GM12892 (cell line): ENCODE results near the gene USP3.

ENCODE experiments used
- DNase-seq: peaks from one replicate; pipeline ENCODE4 v3.0.0; 2011; ENCODE audit not compliant: insufficient read length
- FAIRE-seq: peaks from 2 replicates; lab custom pipeline; 2011; peaks lifted over from hg19 to GRCh38; lab: Jason Lieb, UNC
- POLR2A ChIP-seq: IDR thresholded peaks from 2 replicates; pipeline ENCODE4 v1.6.1; 2011; ENCODE audit warnings: low read depth, low read length, control low read depth
- POLR2AphosphoS5 ChIP-seq: IDR thresholded peaks from 2 replicates; pipeline ENCODE4 v1.6.1; 2011; ENCODE audit warnings: low read depth, low read length, control low read depth
- TAF1 ChIP-seq: IDR thresholded peaks from 2 replicates; pipeline ENCODE4 v1.6.1; 2011; ENCODE audit warnings: low read depth, mild to moderate bottlenecking, control low read depth, low read length, borderline replicate concordance

The USP3 gene

GRCh38 chr15:63466378-63467192 is 37.8 kb upstream of the USP3 start:
- FAIRE-seq = peak; percentile 91
- TF ChIP-seq POLR2AphosphoS5 (no peak), POLR2A (no peak), TAF1 (no peak)
- DNase-seq = peak; percentile 46

DNA sequence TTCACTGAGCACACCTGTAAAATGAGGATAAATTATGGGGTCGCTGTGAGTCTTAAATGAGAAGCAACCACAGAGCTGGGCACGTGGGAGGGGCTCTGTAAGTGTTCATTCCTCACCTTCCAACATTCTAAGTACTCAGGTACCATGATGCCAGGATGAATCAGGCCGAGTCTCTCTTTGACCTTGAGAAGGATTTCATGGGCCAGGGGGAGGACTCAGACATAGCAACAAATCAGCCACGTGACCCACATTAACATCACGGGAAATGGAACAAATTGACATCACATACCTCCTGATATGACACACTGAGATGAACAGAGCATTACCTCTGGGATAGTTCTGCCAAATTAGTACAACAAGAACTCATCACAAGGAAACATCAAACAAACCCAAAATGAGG is 35.2 kb upstream of the USP3 start:
- DNase-seq (no peak), FAIRE-seq (no peak)
- TF ChIP-seq POLR2AphosphoS5 = no peak
- no peak for TF ChIP-seq TAF1
- no peak for TF ChIP-seq POLR2A

- DNase-seq (no peak), FAIRE-seq (no peak)
- TF ChIP-seq TAF1 (no peak), POLR2A (no peak), POLR2AphosphoS5 (no peak)
Measured at GRCh38 chr15:63469984-63470383, 34.4 kb upstream of the USP3 start.

- FAIRE-seq (peak; percentile 60), DNase-seq (no peak)
- TF ChIP-seq POLR2AphosphoS5 (no peak), POLR2A (no peak), TAF1 (no peak)
Measured at GRCh38 chr15:63473007-63473748, 31.2 kb upstream of the USP3 start.

DNA sequence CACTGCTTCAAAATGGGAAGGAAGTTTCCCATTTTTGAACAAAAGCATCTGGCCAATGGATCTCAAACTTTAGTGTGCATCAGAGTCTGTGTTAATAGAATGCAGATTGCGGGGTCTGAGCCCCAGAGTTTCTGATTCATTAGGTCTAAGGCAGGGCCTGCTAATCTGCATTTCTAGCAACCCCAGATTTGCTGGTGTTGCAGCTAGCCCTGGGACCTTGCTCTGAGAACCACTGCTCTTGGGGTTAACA is 30.7 kb upstream of the USP3 start:
- FAIRE-seq = no peak
- no peak for TF ChIP-seq POLR2AphosphoS5
- TF ChIP-seq TAF1 = no peak
- no peak for TF ChIP-seq POLR2A
- DNase-seq = no peak

- FAIRE-seq (peak; percentile 61), DNase-seq (no peak)
- TF ChIP-seq TAF1 (no peak), POLR2A (0 out of 2 replicates have a peak, but pooled peaks have one; percentile 22)
Measured at GRCh38 chr15:63473999-63474809, 30.2 kb upstream of the USP3 start.

- DNase-seq (peak; percentile 48), FAIRE-seq (peak; percentile 91)
- TF ChIP-seq POLR2A (peak; percentile 62; the same call in 1 of the 2 replicates), POLR2AphosphoS5 (no peak; the same call in 1 of the 2 replicates)
Measured at GRCh38 chr15:63474810-63475316, 29.5 kb upstream of the USP3 start.

DNA sequence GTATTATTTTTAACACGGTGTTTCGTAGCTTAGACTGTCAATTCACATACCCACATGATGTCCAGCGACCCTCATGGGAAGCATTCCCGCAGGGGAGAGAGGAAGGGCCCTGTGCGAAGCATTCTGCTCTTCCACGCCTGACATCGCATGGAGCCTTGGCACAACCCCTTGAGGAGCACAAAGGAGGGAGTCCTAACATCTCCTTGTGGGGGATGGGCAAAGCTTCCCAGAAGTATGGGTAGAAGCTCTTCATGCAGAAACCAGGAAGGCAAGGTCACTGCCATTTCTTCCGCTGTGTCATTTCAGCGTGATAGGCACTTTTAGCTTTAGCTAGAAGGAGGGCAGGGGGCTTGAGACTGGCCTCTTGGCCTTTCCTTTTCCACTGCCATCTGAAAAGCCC is 28.7 kb upstream of the USP3 start:
- no peak for DNase-seq
- no peak for TF ChIP-seq POLR2AphosphoS5
- TF ChIP-seq TAF1 = no peak
- no peak for TF ChIP-seq POLR2A
- no peak for FAIRE-seq

- TF ChIP-seq TAF1 (no peak), POLR2AphosphoS5 (no peak), POLR2A (no peak)
- DNase-seq (no peak), FAIRE-seq (no peak)
Measured at GRCh38 chr15:63476229-63476632, 28.2 kb upstream of the USP3 start.

- no peak for FAIRE-seq
Measured at GRCh38 chr15:63478243-63478642, 26.1 kb upstream of the USP3 start.

GRCh38 chr15:63480441-63480821 is 24.0 kb upstream of the USP3 start:
- no peak for DNase-seq
- no peak for TF ChIP-seq TAF1
- no peak for TF ChIP-seq POLR2AphosphoS5
- TF ChIP-seq POLR2A = no peak
- FAIRE-seq = peak; percentile 71

More at GRCh38 chr15:63478243-63478642, 26.1 kb upstream of the USP3 start:
- no peak for DNase-seq
- no peak for TF ChIP-seq POLR2AphosphoS5
